ENCODE results near the gene TXK.

TXK gene

GRCh38 chr4:48105230-48105629 lies 28.8 kb downstream of the TXK start:
- TF ChIP-seq ZNF274 (IDR thresholded peaks at IDR 0.05; ENCODE audit: low read depth, low read length), result no peak
- H3K4me3 ChIP-seq (ENCODE audit: low read length), result no peak overlapping the region

GRCh38 chr4:48103483-48104139 lies 30.4 kb downstream of the TXK start:
- H3K4me3 ChIP-seq (ENCODE audit: low read length), result no peak overlapping the region
- TF ChIP-seq ZNF274 (IDR thresholded peaks at IDR 0.05; ENCODE audit: low read depth, low read length), result no peak

GRCh38 chr4:48102303-48102702 lies 31.7 kb downstream of the TXK start:
- no peak for TF ChIP-seq ZNF274 (IDR thresholded peaks at IDR 0.05; ENCODE audit: low read depth, low read length)
- H3K4me3 ChIP-seq (ENCODE audit: low read length), result no peak overlapping the region

- no peak for TF ChIP-seq ZNF274 (IDR thresholded peaks at IDR 0.05; ENCODE audit: low read depth, low read length)
- H3K4me3 ChIP-seq (ENCODE audit: low read length), result no peak overlapping the region
Measured at GRCh38 chr4:48100256-48100655, 33.8 kb downstream of the TXK start.

- H3K4me3 ChIP-seq (ENCODE audit: low read length), result no peak overlapping the region
- TF ChIP-seq ZNF274 (IDR thresholded peaks at IDR 0.05; ENCODE audit: low read depth, low read length), result no peak
Measured at GRCh38 chr4:48095441-48095840, 38.6 kb downstream of the TXK start.

- no peak for TF ChIP-seq ZNF274 (IDR thresholded peaks at IDR 0.05; ENCODE audit: low read depth, low read length)
- no peak overlapping the region for H3K4me3 ChIP-seq (ENCODE audit: low read length)
Measured at GRCh38 chr4:48093991-48094416, 40.0 kb downstream of the TXK start.

- H3K4me3 ChIP-seq (ENCODE audit: low read length), result no peak overlapping the region
- no peak for TF ChIP-seq ZNF274 (IDR thresholded peaks at IDR 0.05; ENCODE audit: low read depth, low read length)
Measured at GRCh38 chr4:48090621-48091020, 43.4 kb downstream of the TXK start.

GRCh38 chr4:48085821-48086589 lies 48.0 kb downstream of the TXK start:
- no peak overlapping the region for H3K4me3 ChIP-seq (ENCODE audit: low read length)
- TF ChIP-seq ZNF274 (IDR thresholded peaks at IDR 0.05; ENCODE audit: low read depth, low read length), result no peak

GRCh38 chr4:48082956-48083355 lies 51.1 kb downstream of the TXK start:
- no peak for TF ChIP-seq ZNF274 (IDR thresholded peaks at IDR 0.05; ENCODE audit: low read depth, low read length)
- H3K4me3 ChIP-seq (ENCODE audit: low read length), result no peak overlapping the region

GRCh38 chr4:48081196-48081595 lies 52.9 kb downstream of the TXK start:
- TF ChIP-seq ZNF274 (IDR thresholded peaks at IDR 0.05; ENCODE audit: low read depth, low read length), result no peak
- H3K4me3 ChIP-seq (ENCODE audit: low read length), result no peak overlapping the region

GRCh38 chr4:48079972-48080391 lies 54.1 kb downstream of the TXK start:
- TF ChIP-seq ZNF274 (IDR thresholded peaks at IDR 0.05; ENCODE audit: low read depth, low read length), result no peak
- H3K4me3 ChIP-seq (ENCODE audit: low read length), result no peak overlapping the region

GRCh38 chr4:48078862-48079655 lies 55.0 kb downstream of the TXK start:
- no peak overlapping the region for H3K4me3 ChIP-seq (ENCODE audit: low read length)
- TF ChIP-seq ZNF274 (IDR thresholded peaks at IDR 0.05; ENCODE audit: low read depth, low read length), result no peak

GRCh38 chr4:48078425-48078824 lies 55.6 kb downstream of the TXK start:
- no peak overlapping the region for H3K4me3 ChIP-seq (ENCODE audit: low read length)

GRCh38 chr4:48074657-48075056 lies 59.4 kb downstream of the TXK start:
- no peak for TF ChIP-seq ZNF274 (IDR thresholded peaks at IDR 0.05; ENCODE audit: low read depth, low read length)

More at GRCh38 chr4:48078425-48078824, 55.6 kb downstream of the TXK start:
- TF ChIP-seq ZNF274 (IDR thresholded peaks at IDR 0.05; ENCODE audit: low read depth, low read length), result no peak

More at GRCh38 chr4:48074657-48075056, 59.4 kb downstream of the TXK start:
- no peak overlapping the region for H3K4me3 ChIP-seq (ENCODE audit: low read length)

All from GM08714 (cell line).